ENCODE measurements around the gene VAC14. TPM values are rescaled to one million over a fixed set of nuclear protein-coding genes. Genes with fewer than 3 reads are reported as not detected.

VAC14 gene
- total RNA-seq, 1 donor from 2014 or later = 22.0 TPM

DNA sequence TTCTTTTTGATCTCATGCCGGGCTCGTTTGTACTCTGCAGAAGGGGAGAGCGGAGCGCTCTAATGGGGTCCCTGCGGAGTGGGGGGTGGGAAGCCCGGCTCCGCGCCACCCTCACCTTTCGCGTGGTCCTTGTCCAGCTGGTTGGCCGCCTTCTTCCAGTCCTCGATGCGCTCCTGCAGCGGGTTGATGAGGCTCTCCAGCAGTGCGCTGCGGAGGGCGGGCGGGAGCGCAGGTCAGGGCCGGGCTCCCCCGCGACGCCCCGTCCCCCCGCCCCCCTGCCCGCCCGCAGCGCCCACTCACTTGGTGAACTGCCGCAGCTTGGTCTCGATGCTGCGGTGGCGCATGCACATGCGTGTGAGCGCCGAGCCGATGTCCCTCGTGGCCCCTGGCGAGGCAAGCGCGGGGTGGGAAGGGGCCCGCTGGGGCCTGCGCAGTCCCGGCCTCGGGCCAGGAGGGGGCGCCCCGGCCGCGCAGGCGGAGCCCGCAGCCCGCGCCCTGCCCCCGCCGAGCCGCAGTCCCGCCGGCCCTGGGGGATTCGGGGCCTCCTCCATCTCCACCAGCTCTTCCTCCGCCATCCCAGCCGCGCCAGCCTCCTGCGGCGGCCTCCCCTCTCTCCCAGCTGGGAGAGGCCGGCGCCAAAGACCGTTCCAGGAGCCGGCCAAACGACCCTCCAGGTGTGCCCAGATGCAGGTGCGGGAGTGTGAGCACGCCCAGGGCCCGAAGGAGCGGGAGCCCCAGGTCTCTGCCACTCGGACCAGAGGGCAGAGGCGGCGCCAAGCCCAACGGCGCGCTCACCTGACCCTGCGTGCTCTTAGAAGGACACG, 121.1 kb downstream of the VAC14 start:
- no peak for ATAC-seq

DNA sequence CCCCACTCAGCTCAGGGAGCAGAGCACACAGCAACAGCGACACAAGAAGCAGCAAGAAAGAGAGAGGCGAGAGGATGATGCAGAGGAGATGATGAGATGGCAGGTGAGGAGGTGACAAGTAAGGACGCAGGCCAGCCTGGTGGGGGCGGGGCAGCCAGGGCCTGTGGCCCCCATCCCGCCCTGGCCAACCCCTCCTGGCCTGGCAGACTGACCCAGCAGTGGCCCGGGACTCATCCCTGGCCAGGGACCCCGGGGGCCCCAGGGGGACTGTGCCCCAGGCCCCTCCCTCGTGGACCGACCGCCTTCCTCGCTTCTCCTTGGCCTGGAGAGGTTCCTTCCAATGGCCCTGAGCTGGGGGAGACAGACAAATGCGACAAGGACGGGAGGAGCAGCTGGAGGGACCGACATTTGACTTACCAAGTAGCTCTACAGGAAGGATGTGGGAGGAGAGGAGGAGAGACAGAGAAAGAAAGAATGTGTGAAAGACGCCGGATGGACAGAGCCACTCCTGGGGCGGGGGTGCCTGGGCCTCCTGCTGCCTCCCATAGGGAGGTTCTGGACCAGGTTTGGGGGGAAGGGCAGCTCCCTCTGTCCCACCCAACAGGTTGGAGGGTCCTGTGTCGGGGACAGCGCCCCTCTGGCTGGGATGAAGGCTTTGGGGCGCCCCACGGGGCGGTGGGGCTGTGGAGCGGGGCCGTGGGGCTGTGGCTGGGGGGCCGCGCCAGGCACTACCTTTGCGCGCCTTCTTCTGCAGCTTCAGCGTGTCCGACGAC, 121.9 kb downstream of the VAC14 start:
- ATAC-seq = no peak

DNA sequence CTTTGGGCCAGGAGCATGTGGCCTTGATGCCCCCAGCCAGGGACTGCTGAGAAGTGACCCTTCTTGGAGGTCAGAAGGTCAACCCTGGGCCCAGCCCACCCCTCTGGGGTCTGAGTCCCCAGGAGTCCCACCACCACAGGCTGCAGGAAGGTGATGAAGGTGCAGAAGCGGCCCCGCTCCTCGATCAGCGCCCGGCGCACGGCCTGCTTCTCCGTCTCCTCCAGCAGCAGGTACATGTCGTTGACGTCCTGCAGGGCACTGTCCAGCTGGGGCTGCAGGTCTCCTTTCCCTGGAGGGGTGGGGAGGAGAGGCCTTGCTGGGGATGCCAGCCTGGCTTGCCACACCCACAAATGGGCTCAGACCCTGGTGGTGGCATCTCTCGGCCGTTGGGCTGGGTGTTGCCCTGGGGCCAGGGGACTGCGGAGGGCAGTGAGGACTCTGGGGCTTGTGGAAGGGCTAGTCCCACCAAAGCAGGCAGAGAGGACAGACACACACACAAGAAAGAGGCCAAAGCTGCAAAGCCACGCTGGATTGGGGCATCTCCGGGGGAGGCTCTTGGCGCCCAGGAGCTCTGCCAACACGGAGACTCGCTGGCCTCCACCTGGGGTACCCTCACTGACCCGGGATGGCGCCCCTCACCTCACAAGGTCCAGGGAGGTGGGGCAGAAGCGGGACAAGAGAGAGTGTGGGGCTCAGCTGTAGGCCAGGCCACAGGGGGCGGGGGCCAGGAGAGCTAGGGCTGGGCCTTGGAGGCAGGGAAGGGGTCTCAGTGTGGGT, 122.6 kb downstream of the VAC14 start:
- ATAC-seq = no peak

DNA sequence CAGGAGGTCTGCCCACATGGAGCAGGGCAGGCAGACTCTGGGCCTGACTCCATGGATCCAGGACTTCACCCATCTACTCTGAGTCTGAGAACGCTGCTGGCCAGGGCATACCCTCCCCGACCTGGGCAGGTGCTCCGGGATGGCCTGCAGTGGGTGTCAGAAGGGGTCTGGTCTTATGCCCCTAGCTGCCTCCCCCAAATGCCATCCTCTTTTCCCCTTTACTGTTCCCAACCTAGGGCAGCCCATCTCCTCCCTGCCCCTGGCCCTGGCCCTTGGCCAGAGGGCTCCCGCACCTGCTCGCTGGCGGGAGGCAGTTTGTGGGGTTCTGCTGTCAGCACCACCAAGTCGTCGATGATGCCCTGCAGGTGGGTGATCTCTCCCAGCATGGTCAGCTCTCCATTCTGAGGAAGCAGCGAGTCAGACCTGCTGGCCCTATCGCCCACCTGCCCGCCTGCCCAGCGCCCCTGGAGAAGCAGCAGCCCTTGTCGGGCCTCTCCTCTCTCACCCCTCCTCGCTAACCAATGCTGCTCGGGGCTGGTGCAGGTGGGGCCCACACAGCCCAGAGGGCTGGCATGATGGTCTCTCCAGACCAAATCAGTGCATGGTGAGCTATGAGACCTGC, 123.3 kb downstream of the VAC14 start:
- no peak for ATAC-seq

DNA sequence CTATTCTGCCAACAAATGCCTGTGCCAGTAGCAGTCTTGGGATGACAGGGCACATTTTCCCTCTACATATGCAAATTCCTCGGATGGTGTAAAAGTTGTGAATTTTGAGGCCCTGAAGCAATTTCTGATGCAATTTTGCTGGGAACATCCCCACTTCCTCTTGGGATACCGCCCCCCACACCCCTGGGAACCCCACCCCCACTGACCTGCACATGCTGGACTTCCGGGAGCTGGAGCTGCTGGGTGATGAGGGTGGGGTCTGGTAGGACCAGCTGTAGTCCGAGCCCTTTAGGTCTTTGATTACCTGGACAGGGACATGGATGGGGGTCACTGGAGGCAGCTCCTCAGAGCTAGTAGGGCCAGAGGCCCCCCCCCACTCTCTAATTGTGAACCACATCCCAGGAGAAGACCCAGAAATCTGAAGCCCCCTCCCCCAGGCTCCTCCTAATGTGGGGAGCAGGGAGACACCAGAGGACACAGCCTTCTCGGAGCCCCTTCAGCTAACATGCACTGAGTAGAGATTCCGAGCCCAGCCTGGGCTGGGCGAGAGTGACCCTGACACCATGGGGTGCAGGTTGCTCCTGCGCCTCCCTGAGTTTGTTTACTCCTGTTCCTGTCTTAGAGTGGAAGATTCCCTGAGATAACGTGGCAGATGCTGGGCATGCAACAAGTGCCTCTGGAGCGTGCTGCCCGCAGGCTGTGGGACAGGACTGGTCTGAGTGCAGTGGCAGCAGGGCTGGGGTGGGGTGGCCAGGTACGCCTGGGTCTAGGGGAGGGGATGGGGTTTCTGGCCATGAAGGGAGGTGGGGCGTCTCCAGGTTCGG, 124.1 kb downstream of the VAC14 start:
- ATAC-seq = no peak

DNA sequence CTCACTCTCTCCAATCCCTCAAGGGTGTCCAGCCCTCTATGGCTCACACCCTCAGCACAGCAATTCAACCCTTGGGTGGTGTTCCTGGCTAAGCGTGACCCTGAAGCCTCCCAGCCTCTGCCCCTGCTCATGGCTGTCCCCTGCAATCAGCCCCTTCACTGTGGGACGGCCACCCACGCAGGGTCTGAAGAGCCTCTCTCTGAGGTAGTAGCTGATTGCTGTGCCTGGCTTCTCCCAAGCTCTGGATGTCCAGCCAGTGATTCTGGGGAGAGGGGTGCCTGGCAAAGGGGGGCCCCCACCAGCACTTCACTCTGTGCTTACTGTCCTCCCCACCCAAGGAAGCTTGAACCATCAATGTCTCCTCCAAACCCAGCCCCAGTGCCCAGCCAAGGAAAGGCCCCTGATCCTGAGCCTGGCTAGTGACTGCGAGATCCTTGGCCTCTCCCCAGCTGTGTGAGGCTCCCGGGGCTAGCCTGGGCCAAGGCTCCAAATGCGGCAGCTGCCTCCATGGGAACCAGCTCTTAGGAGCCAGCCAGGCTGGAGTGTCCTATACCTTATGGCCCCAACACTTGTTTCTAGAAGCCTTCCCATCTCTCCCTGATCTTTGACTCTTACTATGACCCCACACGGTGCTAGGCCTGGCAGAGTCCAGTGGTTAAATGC, 125.0 kb downstream of the VAC14 start:
- no peak for ATAC-seq

DNA sequence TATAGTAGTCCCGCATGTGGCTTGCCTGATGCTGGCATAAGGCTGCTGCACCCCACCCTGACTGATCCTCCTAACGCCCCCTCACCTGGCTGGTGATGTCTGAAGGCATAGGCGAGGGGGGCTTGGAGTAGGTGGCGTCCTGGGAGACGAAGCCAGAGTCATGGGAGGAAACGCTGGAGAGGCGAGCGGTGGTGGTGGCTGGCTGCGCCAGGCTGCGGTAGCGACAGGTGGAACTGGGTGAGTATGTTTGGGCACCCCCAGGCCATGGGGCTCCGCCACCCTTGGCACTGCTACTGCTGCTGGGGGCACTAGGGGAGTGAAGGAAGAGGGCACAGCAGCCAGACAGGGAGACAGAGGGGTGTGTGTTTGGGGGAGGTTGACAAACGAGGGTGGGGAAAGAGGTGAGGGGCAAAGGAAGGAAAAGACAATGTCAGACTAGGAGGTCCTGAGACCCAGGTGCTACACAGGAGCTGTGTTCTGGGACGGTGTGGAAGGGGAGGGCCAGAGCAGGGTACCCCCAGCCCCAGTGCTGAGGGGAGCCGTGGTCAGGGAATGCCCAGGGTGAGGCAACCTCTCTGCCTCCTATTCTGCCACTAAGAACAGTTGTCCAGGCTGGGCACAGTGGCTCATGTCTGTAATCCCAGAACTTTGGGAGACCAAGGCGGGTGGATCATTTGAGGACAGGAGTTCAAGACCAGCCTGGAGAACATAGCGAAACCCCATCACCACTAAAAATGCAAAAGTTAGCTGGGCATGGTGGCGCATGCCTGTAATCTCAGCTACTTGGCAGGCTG, 126.5 kb downstream of the VAC14 start:
- no peak for ATAC-seq

DNA sequence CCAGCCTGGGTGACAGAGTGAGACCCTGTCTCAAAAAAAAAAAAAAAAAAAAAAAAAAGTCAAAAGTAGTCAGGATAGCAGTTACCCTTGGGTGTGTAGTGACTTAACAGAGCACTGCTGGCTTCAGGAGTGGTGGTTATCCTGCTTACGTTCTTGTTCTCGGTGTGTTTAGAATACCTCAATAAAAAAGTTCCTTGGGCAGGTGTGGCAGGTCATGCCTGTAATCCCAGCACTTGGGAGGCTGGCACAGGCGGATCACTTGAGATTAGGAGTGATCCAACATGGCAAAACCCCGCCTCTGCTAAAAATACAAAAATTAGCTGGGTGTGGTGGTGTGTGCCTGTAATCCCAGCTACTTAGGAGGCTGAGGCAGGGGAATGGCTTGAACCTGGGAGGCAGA, 130.0 kb downstream of the VAC14 start:
- ATAC-seq = peak; percentile 18

DNA sequence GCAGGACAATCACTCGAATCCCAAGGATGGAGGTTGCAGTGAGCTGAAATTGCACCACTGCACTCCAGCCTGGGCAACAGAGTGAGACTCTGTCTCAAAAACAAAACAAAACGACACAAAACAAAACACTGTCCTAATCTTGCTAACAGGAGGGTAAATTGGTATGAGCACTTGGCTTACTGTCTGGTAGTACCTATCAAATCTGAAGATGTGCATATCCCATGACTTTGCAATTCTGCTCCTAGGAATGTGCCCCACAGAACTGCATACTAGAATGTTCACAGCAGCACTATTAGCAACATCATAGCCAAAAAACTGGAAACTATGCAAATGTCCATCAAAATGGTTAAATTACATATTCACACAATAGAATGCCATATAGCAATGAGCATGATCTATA, 130.8 kb downstream of the VAC14 start:
- ATAC-seq = no peak

DNA sequence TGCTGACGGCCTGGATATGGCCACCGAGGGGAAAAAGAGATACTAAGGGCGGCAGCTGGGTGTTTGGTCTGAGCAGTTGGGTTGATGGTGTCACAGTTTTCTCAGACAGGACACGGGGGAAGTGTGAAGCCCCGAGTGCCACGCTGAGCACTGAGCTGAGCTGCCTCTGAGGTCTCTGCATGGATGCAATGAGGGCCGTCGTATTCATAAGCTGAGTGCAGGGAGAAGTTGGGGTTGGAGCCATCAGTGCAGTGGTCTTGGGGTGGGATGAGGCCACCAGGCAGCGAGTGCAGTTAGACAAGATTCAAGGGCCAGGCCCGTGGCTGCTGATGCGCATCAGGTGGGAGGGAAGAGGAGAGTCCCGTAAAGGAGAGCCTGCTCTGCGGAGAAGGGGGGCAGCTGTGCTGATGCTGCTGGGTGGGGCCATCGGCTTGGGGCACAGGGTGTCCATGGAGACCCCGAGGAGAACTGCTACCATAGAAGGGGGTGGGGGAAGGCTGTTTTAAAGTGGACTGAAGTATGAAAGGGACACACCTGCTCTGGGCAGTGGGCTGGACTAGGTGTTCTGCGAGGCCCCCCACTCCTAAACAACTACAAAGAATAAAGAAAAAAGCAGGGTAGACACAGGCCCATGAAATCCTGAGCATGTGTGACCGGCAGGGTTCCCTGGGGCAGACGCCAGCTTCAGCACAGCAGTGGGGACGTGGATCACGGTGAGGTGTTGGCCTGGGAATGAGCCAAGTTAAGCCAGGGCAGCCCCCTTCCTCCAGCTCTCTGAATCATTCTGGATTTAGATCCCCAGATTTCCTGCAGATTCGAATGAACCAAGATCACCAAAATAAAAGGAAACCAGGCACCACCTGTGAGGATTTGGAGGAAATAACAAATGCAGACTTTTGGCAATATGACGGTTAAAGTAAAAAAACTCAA, 134.9 kb downstream of the VAC14 start:
- ATAC-seq = no peak

DNA sequence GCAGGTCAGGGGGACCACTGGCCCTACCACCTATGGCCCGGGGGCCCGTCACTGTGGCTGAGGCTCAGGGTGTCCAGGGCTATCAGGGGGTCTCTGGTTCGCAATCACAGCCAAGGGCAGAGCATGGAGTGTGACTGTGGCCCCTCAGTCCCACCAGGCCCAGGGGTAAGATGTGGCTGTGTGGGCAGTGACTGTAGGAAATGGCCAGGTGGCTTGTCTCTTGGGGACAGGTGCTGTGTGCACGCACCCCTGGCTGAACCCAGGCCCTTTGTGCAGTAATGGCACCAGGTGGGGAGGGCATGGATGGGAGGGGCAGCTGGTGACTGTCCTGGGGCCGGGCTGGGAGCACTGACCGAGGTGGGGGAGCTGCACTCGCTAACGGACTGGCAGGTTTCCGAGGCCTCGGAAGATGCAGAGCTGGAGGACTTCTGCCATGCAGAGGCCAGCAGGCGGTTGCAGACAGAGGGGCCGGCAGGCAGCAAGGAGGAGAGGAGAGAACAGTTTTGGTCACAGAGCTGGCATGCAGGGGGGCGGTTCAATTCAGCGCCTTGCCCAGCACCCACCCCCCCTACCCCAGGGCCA, 135.8 kb downstream of the VAC14 start:
- no peak for ATAC-seq

DNA sequence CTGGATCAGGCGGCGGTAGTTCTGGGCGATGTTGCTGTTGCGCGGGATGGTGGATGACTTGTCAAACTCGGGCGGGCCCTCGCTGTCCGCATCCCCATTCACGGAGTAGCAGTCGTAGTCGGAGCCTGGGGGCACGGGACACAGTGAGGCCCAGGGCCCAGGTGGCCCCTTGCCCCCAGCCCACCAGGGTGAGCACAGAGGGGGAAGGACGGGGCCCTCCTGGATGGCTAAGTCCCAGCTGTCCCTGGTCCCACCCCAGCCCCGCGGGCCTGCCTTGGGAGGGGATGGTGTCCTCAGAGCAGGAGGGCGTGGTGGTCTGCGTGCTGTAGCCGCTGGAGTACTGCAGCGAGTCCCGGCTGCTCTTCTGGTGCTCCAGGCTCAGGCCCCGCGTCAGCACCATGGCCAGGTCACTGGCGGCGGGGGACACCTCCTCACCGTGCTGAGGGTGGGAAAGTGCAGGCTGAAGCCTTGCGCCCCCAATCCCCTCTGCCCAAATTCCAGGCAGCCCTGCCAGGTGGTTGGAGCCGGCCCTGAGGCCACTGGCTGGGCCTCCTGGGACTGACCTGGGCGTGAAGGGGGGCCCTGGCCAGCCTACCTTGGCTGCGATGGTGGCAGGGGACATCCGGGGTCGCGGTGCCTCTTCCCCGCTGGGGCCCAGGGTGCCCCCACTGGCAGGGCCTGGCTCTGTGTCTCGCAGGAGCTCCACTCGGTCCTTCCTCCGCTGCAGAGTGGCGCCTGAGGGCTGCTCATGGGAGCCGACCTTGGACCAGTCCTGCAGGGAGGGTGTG, 136.4 kb downstream of the VAC14 start:
- peak; percentile 2 for ATAC-seq

DNA sequence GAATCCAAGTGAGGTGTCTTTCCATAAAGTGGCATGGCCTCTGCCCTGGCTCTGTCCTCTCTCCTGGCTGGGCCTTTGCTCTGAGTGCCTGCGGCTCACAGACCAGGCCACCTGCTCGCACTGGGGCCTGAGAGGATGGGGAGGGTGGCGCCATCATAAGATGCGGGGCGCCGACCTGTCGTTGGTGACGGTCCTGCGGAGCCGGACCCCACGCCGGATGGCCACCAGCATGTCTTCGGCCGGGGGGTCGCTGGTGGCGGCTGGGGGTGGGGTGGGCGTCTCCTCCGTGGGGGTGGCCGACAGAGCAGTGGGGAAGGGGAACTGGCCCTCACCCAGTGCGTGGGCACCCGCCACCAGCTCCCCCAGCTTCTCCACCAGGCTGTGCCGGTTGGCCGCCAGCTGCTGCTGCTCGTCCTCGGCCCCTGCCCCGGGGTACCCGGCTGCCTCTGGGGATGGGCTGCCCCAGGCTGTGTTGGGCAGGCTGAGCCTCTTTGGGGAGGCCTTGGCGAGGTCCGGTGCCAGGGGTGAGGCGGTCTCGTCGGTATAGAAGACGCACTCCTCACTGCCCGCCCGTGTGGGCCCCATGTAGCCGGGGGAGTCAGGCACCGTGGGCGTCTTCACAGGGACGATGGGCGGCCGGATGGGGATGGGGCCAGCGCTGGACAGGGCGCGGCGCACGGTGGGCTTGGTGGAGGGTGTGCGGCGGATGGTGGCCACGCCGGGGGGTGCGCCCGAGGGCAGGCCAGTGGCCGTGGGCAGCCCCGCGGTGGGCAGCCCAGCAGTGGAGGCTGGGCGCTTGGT, 137.2 kb downstream of the VAC14 start:
- ATAC-seq = peak; percentile 3

DNA sequence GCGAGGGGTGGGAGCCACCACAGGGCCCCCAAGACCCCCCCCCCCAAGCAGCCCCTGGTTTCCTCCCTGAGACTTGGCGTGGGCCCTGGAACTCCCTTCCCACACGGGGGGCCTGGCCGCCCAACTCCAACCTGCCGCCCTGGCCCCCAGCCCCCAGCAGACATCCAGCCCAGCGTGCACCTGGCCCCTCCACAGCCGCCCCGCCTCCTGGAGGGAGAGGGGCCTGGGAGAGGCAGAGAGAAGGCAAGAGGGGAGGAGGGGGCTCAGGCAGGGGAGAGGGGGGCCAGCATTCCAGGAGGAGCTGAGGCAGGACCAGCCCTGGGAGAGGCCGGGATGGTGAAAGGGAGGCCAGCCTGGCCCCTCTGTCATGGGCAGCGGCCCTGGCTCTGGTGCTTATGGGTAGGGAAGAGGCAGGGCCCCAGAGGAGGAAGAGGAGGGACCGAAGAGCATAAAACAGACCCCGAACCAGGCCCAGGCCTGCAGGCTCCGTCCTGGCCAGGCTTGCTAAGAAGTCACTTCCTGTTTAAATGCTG, 137.9 kb downstream of the VAC14 start:
- ATAC-seq = no peak

DNA sequence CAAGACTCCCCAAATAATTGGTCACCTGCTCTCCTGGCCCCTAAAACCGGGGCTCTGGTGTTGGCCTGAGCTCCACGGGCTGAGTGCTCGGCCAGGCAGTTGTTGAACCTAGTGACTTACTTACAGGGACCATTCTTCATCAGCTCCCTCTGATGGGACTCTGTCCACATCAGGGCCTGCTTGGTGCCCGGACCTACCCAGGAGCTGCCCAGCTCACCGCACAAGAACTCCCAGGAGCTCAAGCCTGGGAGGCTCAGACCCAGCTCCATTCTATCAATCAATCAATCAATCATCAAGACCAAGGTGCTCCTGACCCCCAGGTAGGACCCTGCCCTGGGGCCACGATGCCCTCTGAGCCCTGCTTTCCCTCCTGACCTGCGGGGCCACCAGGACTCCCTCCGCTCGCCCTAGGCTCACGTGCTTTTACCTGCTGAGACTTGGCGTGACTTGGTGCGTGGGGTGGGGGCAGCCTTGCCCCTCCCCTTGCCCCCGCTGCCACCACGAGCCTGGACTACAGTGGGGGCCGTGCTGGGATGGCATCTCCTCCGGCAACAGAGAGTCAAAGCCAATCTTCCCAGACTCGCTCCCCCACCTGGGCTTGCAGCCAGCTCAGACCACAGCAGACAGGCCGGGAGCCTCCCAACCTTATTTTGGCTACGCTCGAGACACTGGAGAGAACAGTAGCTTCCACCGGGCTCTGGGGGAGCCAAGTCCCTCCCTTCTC, 138.9 kb downstream of the VAC14 start:
- no peak for ATAC-seq

DNA sequence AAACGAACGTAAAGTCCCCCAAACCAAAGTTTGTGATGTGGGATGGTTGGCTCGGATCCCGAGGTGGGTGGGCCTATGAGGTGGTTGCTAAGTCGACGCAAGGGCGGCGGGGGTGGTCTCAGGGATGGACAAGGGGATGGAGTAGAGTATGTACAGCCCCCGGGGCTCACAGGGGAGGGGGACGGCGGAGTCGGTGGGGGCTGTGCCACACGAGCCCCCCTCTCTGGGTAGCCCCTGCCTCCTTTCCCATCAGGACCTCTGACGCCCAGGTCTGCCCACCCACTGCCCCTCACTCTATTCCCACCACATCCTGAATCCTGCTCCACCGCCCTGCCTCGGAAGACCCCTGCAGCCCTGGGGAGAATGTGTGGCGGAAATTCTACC, 139.4 kb downstream of the VAC14 start:
- no peak for ATAC-seq

All from esophagus mucosa (tissue), 1 donor.